Measurements from ENCODE around the gene ALOX5.
A peak's percentile ranks its signal among the peaks of the same experiment; 100 is the strongest.

ALOX5 gene

DNA sequence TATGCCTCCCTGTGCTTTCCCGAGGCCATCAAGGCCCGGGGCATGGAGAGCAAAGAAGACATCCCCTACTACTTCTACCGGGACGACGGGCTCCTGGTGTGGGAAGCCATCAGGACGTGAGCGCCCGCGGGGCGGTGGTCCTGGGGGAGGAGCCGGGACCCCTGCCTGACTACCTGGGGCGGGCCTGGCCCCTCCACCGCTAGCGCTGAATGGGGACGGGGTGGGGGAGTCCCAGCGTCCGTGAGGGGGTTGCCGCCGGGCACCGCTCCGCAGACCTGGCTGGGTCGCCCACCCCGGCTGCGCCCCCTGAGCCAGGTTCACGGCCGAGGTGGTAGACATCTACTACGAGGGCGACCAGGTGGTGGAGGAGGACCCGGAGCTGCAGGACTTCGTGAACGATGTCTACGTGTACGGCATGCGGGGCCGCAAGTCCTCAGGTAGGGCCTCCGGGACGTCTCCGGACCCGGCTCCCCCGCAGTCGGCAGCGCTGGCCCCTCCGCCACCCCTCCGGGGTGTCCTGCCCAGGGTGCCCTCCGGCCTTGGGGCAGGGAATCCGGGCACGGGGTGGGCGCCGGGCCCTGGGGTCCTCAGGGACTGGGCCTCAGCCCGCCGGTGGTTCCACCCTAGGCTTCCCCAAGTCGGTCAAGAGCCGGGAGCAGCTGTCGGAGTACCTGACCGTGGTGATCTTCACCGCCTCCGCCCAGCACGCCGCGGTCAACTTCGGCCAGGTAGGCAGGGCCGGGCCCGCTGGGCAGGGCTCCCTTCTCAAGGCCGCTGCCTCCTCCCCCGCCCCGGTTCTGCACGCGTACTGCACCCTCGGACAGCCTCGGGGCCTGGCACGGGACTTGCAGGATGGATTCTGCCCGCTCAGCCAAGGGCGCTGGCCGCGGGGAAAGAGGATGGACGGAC, 69.3 kb downstream of the ALOX5 start:
- DNase-seq (ENCODE audit: low read depth), result no peak

- DNase-seq (ENCODE audit: low read depth), result no peak
Observed at GRCh38 chr10:45444022-45444421, 70.0 kb downstream of the ALOX5 start.

- DNase-seq (ENCODE audit: low read depth), result no peak
Observed at GRCh38 chr10:45444976-45445898, 71.2 kb downstream of the ALOX5 start.

- no peak for DNase-seq (ENCODE audit: low read depth)
Observed at GRCh38 chr10:45446858-45447257, 72.8 kb downstream of the ALOX5 start.

GRCh38 chr10:45447416-45447815, 73.4 kb downstream of the ALOX5 start:
- no peak for DNase-seq (ENCODE audit: low read depth)

- DNase-seq (ENCODE audit: low read depth), result no peak
Observed at GRCh38 chr10:45450866-45451265, 76.8 kb downstream of the ALOX5 start.

DNA sequence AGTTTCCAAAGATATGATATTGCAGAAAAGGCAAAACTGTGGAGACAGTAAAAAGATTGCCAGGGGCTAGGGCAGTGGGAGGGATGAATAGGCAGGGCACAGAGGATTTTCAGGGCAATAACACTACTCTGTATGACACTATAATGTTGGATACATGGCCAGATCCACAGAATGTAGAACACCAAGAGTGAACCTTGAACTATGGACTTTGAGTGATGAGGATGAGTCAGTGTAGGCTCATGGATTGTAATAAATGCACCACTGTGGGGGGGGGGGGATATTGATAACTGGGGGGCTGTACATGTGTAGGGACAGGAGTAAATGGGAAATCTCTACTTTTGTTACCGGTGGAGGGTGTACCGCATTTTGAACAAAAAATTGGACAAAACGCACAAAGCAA, 77.4 kb downstream of the ALOX5 start:
- DNase-seq (ENCODE audit: low read depth), result no peak

DNA sequence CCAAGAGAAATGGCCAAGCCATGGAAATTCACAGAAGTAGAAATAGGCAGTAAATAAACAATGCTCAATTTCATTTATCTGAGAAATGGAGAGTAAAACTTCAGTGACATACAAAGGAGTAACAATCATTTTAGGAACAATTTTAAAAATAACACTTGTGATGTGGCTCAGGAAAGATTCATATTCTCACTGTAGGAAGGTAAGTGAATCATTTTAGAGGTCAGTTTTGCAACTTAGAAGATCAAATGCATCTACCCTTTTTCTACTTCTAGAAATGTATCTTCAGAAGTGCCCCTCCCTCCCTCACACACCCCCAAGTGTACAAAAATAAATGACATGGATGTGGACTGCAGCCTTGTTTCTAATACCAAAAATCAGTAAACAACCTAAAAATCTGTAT, 78.3 kb downstream of the ALOX5 start:
- DNase-seq (ENCODE audit: low read depth), result no peak

DNA sequence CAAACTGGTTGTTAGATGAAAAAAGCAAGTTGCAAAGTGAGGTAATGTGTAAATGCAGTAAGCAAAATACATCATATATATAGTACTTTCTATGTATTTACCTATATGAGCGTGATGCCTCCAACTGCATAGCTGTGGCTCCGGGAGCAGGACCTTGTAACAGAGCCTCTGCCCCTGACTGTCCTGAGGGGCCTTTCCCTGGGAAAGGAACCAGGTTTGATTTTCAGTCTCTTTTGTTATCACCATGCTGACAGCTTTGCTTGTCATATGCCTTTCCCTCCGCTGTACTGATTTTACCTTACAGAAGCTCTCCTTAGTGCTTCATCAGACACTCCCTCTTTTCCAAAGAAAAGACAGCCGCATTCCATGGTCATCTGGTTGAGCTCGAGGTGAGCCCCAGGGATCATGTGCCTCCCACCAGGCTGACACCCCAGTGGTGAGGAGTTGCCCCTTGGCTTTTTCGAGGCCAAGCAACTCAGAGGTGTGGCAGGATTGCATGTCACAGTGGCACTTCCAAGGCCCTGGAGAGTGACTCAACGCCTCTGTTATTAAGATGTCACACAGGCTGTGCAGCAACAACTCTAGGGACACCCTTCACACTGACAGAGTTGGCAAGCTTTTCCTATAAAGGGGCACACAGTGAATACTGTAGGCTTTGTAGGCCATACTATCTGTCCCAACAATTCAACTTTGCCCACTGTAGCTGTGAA, 78.9 kb downstream of the ALOX5 start:
- no peak for DNase-seq (ENCODE audit: low read depth)

- no peak for DNase-seq (ENCODE audit: low read depth)
Observed at GRCh38 chr10:45453639-45454255, 79.7 kb downstream of the ALOX5 start.

GRCh38 chr10:45454262-45454661, 80.2 kb downstream of the ALOX5 start:
- peak; percentile 17 for DNase-seq (ENCODE audit: low read depth)

GRCh38 chr10:45454859-45455258, 80.8 kb downstream of the ALOX5 start:
- no peak for DNase-seq (ENCODE audit: low read depth)

GRCh38 chr10:45456233-45456632, 82.2 kb downstream of the ALOX5 start:
- DNase-seq (ENCODE audit: low read depth), result no peak

- no peak for DNase-seq (ENCODE audit: low read depth)
Observed at GRCh38 chr10:45456822-45457221, 82.8 kb downstream of the ALOX5 start.

- DNase-seq (ENCODE audit: low read depth), result no peak
Observed at GRCh38 chr10:45457487-45457886, 83.5 kb downstream of the ALOX5 start.

- DNase-seq (ENCODE audit: low read depth), result no peak
Observed at GRCh38 chr10:45460235-45460878, 86.3 kb downstream of the ALOX5 start.

- DNase-seq (ENCODE audit: low read depth), result no peak
Observed at GRCh38 chr10:45461034-45461433, 87.0 kb downstream of the ALOX5 start.

DNA sequence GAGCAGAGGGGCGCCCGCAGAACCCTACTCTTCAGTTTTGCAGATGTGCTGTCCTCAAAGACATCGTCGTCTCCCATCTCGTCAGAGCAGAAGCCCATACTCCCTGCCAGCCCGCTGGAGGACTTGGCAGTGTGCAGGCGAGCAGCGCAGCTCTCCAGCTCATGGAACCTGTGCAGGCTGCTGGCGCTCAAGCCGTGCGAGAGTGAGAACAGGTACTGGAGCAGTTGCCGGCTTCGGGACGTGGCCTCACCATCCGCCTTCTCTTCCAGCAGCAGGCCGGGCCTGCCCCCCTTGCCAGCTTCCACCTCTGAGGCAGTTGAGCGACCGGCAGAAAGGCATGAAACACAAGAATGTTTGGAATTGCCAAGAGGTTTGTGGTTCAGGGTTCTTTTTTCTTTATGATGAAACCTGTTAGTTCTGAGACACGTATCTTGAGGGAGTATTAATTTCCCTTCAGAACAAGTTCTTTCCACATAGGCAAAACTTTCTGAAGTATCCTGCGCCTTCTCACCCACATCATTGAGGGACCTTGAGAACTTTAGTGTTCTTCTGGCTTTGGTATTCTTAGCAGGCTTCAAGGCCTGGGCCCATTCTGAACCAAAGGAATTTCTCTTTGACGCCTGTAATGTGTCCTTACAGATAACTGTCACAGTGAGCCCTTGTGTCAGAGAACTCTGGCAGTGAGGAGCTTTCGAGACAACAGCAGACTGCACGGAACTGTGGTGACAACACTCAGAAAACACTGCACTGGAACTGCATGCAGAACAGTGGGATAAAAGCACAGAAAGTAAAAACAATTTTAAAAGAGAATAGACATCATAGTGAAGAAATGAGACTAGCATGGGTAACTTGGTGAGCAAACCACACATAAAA, 89.5 kb downstream of the ALOX5 start:
- peak; percentile 25 for DNase-seq (ENCODE audit: low read depth)

DNA sequence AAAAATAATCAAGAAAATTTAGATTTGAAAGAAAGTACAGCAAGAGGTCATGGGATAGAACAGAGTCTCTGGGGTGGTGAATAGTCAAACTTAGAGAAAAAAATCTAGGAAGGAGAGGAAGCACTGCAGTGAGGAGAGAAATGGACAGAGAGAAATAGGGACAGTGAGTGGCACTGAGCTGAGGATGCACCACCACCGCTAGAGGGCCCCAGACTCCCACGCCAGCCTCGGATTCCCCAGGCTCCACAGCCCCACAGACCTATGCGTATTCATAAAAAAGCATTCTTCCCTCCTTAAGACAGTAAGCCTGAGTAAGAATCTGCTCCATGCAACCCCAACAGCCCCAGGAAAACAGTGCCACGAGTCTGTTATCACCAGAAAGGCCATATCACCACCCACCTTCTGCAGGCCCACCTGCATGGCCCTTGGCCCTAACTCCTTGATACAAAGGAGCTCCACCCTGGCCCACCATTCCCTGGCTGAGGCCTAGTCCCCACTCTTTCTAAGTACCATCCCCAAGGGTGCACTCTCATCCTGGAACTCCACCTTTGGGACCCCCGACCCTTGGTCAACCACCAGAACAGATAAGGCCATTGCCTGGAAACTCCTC, 91.0 kb downstream of the ALOX5 start:
- DNase-seq (ENCODE audit: low read depth), result peak; percentile 69

DNA sequence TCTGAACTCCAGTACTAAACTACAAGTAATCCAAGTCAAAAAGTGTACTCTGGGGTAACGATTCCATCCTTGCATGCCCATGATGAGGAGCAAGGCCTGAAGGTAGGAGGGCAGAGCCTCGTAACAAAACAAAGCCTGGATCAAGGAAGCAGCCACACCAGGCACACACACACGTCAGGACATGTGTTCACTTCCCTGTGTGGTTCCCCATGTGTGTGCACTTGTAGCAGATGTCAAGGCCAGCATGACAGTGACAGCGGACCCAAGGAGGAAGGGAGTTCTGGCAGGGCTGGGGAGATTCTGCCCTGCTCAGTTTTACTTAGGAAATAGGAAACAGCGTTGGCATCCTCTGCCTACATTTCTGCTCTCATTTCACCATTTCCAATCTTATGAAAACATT, 92.8 kb downstream of the ALOX5 start:
- DNase-seq (ENCODE audit: low read depth), result no peak
